Liver (tissue), 2 donors: ENCODE measurements around the gene CCL5.

Experiments
- TF ChIP-seq, protein P1 (sequence below): IDR thresholded peaks from 2 replicates; pipeline ENCODE4 v1.6.1; 2016; ENCODE audit warnings: antibody characterized with exemption, mild to moderate bottlenecking
- TF ChIP-seq, protein P2 (sequence below): fragments of 150-350 bp; IDR thresholded peaks from 2 replicates; pipeline ENCODE4 v1.5.1; 2017; ENCODE audit warnings: improper control_type of control experiment, low read depth, low read length; ENCODE audit not compliant: missing input control
- TF ChIP-seq, protein P3 (sequence below): IDR thresholded peaks from 2 replicates; pipeline ENCODE4 v1.6.1; 2016; ENCODE audit warnings: antibody characterized with exemption
- donor health status: healthy.

DNA sequence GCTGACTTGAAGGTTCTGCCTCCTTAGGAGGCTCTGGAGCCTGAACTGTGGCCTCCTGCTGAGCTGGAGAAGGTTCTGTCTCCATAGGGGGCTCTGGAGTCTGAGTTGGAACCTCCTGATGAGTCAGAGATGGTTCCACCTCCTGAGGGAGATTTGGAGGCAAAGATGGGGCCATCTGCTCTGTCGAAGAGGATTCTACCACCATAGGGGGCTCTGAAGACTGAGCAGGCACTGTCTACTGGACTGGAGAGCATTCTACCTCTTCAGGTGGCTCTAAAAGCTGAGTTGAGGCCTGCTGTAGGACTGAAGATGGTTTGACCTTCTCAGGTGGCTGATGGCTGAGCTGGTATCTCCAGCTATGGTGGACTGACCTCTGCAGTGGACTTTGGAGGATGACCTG, 34.2 kb upstream of the CCL5 start:
- TF ChIP-seq, protein P1, sequence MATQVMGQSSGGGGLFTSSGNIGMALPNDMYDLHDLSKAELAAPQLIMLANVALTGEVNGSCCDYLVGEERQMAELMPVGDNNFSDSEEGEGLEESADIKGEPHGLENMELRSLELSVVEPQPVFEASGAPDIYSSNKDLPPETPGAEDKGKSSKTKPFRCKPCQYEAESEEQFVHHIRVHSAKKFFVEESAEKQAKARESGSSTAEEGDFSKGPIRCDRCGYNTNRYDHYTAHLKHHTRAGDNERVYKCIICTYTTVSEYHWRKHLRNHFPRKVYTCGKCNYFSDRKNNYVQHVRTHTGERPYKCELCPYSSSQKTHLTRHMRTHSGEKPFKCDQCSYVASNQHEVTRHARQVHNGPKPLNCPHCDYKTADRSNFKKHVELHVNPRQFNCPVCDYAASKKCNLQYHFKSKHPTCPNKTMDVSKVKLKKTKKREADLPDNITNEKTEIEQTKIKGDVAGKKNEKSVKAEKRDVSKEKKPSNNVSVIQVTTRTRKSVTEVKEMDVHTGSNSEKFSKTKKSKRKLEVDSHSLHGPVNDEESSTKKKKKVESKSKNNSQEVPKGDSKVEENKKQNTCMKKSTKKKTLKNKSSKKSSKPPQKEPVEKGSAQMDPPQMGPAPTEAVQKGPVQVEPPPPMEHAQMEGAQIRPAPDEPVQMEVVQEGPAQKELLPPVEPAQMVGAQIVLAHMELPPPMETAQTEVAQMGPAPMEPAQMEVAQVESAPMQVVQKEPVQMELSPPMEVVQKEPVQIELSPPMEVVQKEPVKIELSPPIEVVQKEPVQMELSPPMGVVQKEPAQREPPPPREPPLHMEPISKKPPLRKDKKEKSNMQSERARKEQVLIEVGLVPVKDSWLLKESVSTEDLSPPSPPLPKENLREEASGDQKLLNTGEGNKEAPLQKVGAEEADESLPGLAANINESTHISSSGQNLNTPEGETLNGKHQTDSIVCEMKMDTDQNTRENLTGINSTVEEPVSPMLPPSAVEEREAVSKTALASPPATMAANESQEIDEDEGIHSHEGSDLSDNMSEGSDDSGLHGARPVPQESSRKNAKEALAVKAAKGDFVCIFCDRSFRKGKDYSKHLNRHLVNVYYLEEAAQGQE, result no peak
- TF ChIP-seq, protein P2, sequence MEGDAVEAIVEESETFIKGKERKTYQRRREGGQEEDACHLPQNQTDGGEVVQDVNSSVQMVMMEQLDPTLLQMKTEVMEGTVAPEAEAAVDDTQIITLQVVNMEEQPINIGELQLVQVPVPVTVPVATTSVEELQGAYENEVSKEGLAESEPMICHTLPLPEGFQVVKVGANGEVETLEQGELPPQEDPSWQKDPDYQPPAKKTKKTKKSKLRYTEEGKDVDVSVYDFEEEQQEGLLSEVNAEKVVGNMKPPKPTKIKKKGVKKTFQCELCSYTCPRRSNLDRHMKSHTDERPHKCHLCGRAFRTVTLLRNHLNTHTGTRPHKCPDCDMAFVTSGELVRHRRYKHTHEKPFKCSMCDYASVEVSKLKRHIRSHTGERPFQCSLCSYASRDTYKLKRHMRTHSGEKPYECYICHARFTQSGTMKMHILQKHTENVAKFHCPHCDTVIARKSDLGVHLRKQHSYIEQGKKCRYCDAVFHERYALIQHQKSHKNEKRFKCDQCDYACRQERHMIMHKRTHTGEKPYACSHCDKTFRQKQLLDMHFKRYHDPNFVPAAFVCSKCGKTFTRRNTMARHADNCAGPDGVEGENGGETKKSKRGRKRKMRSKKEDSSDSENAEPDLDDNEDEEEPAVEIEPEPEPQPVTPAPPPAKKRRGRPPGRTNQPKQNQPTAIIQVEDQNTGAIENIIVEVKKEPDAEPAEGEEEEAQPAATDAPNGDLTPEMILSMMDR, result no peak
- TF ChIP-seq, protein P3, sequence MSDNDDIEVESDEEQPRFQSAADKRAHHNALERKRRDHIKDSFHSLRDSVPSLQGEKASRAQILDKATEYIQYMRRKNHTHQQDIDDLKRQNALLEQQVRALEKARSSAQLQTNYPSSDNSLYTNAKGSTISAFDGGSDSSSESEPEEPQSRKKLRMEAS, result no peak
